NCI-H345 treated with DMSO at 0.1 percent for 48 hours (cell line): ENCODE measurements around the gene CCL25.

Source experiments
- DNase-seq: peaks from one replicate; lab custom pipeline; 2025; ENCODE audit not compliant: unreplicated experiment; lab: John Stamatoyannopoulos, UW

Gene CCL25

GRCh38 chr19:8044018-8044417 lies 8.5 kb upstream of the CCL25 start:
- no peak for DNase-seq

- DNase-seq = no peak
These were observed 6.5 kb upstream of the CCL25 start for GRCh38 chr19:8045872-8046568.

- no peak for DNase-seq
These were observed 5.9 kb upstream of the CCL25 start for GRCh38 chr19:8046569-8047165.

- peak; percentile 61 for DNase-seq
These were observed 2.1 kb upstream of the CCL25 start for GRCh38 chr19:8050274-8051096.

- no peak for DNase-seq
These were observed 1.6 kb downstream of the CCL25 start for GRCh38 chr19:8054169-8054568.

GRCh38 chr19:8056533-8056932 lies 4.0 kb downstream of the CCL25 start:
- no peak for DNase-seq

- DNase-seq = no peak
These were observed 5.1 kb downstream of the CCL25 start for GRCh38 chr19:8057545-8058270.

GRCh38 chr19:8064911-8065874 lies 12.6 kb downstream of the CCL25 start:
- no peak for DNase-seq

GRCh38 chr19:8065875-8066261 lies 13.3 kb downstream of the CCL25 start:
- DNase-seq = no peak

- no peak for DNase-seq
These were observed 16.8 kb downstream of the CCL25 start for GRCh38 chr19:8069096-8069973.

GRCh38 chr19:8071912-8072311 lies 19.4 kb downstream of the CCL25 start:
- DNase-seq = no peak

- DNase-seq = no peak
These were observed 21.9 kb downstream of the CCL25 start for GRCh38 chr19:8074501-8074900.

GRCh38 chr19:8075158-8076074 lies 22.9 kb downstream of the CCL25 start:
- DNase-seq = no peak

- DNase-seq = no peak
These were observed 27.4 kb downstream of the CCL25 start for GRCh38 chr19:8079988-8080387.

- no peak for DNase-seq
These were observed 28.3 kb downstream of the CCL25 start for GRCh38 chr19:8080832-8081231.

- DNase-seq = no peak
These were observed 29.3 kb downstream of the CCL25 start for GRCh38 chr19:8081569-8082550.

- no peak for DNase-seq
These were observed 30.6 kb downstream of the CCL25 start for GRCh38 chr19:8083141-8083540.
